SK-N-MC (cell line): ENCODE results near the gene MAGEA4.

Experiments
- EZH2 ChIP-seq: fragments of 200-600 bp; sonication (generic); IDR thresholded peaks from one replicate; pipeline ENCODE4 v1.6.1; 2017; ENCODE audit warnings: antibody characterized with exemption
- POLR2AphosphoS5 ChIP-seq: IDR thresholded peaks from 2 replicates; pipeline ENCODE4 v1.6.1; 2012; ENCODE audit warnings: mild to moderate bottlenecking, low read depth, low read length, borderline replicate concordance

- no peak for TF ChIP-seq EZH2
- TF ChIP-seq POLR2AphosphoS5 = no peak
These were observed 31.8 kb upstream of the MAGEA4 start for GRCh38 chrX:151880895-151881294.
